SK-N-MC (cell line): Measurements from ENCODE around the gene C20orf202.

Experiments used
- EZH2 ChIP-seq: fragments of 200-600 bp; sonication (generic); IDR thresholded peaks from one replicate; pipeline ENCODE4 v1.6.1; 2017; ENCODE audit warnings: antibody characterized with exemption
- FOXP2 ChIP-seq: optimal IDR thresholded peaks from 2 replicates; pipeline ENCODE3; 2011; ENCODE audit warnings: mild to moderate bottlenecking, moderate library complexity; ENCODE audit not compliant: insufficient read depth; ENCODE audit errors: extremely low read length, control extremely low read depth
- POLR2AphosphoS5 ChIP-seq: IDR thresholded peaks from 2 replicates; pipeline ENCODE4 v1.6.1; 2012; ENCODE audit warnings: mild to moderate bottlenecking, low read depth, low read length, borderline replicate concordance

DNA sequence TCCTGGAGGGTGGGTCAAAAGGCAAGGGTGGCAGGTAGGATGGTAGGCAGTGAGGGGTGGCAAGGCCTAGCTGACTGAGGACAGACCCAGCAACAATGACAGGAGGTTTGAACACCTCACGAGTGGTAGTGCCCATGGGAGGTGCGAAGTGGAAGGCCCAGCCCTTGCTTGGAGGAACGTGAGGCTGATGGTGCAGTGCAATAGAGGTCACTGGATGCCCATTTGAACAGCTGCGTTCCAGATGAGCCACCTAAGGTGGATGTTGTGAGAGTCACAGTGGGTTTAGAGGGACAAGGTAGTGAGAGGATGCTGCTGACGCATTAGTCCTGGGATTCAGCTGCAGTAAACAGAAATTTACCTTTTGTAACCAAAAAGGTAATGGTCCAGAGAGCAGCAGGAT lies 34.0 kb upstream of the C20orf202 start:
- TF ChIP-seq EZH2 = no peak
- TF ChIP-seq POLR2AphosphoS5 = no peak
- TF ChIP-seq FOXP2 = no peak
